Esophagus squamous epithelium (tissue), 4 donors: ENCODE measurements around the gene PTX3.

Experiments
- CTCF ChIP-seq, 6 experiments: fragments of 450-650 bp in 4 of 6; fragments of 200-600 bp in 2 of 6; sonication (generic) in 2 of 6; IDR thresholded peaks; one replicate each; pipeline ENCODE4 v1.5.1; 2016 to 2019; ENCODE audit warnings: antibody characterized with exemption in 6 of 6, mild to moderate bottlenecking in 4 of 6, moderate library complexity in 4 of 6
- POLR2A ChIP-seq, 4 donors: fragments of 450-650 bp; IDR thresholded peaks; one replicate each; pipeline ENCODE4 v1.6.1; 2017; ENCODE audit warnings: antibody characterized with exemption in 4 of 4, mild to moderate bottlenecking in 4 of 4, moderate library complexity in 3 of 4

DNA sequence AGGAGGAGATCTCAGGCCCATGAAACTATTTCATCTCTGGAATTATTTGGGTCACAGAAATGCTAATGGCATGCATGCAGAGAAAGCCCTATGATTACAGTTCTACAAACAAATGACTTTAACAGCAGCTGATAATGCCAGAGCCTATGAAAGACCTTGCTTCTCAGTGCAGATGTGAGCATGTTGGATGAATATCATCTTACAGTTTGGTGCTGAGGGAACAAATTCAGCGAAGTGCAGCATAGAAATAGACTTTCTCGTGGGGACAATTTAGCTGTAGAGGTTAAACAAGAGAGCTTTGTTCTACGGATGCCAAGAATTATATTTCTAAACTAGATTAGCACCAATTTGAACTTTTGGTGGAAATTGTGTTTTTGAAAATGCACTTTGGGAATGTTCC lies 27.7 kb downstream of the PTX3 start:
- no peak for TF ChIP-seq POLR2A (IDR thresholded peaks at IDR 0.05)
- no peak for TF ChIP-seq CTCF (IDR thresholded peaks at IDR 0.05)
